ENCODE results near the gene CDC14B.

The CDC14B gene

GRCh38 chr9:96502539-96503373 lies 116.9 kb downstream of the CDC14B start:
- Histone ChIP-seq H2AFZ (ENCODE audit: low read depth, low read length, severe bottlenecking) (no peak overlapping the region), H3K4me3 (ENCODE audit: insufficient read depth, low read length, poor library complexity, severe bottlenecking) (no peak overlapping the region), H3K36me3 (ENCODE audit: low read length) (no peaks in the 10 kb centered on the region), H3K4me2 (ENCODE audit: low read depth, low read length, poor library complexity, severe bottlenecking) (no peak overlapping the region), H3K27ac (ENCODE audit: low read depth, low read length) (no peak overlapping the region), H3F3A (ENCODE audit: insufficient read depth) (no peaks in the 10 kb centered on the region), H3K79me2 (ENCODE audit: insufficient read depth, low read length) (no peaks in the 10 kb centered on the region), H3K27me3 (ENCODE audit: low read length) (no peaks in the 10 kb centered on the region), H3K9me2 (replicated peaks; ENCODE audit: insufficient read depth, low read length) (no peaks in the 10 kb centered on the region), H3K9me3 (ENCODE audit: insufficient read depth, low read length) (no peaks in the 10 kb centered on the region), H4K20me1 (ENCODE audit: low read depth, low read length) (no peaks in the 10 kb centered on the region), H3K9ac (ENCODE audit: low read length) (no peak overlapping the region)
- TF ChIP-seq, protein P1, sequence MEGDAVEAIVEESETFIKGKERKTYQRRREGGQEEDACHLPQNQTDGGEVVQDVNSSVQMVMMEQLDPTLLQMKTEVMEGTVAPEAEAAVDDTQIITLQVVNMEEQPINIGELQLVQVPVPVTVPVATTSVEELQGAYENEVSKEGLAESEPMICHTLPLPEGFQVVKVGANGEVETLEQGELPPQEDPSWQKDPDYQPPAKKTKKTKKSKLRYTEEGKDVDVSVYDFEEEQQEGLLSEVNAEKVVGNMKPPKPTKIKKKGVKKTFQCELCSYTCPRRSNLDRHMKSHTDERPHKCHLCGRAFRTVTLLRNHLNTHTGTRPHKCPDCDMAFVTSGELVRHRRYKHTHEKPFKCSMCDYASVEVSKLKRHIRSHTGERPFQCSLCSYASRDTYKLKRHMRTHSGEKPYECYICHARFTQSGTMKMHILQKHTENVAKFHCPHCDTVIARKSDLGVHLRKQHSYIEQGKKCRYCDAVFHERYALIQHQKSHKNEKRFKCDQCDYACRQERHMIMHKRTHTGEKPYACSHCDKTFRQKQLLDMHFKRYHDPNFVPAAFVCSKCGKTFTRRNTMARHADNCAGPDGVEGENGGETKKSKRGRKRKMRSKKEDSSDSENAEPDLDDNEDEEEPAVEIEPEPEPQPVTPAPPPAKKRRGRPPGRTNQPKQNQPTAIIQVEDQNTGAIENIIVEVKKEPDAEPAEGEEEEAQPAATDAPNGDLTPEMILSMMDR (IDR thresholded peaks at IDR 0.05; ENCODE audit: insufficient read depth, low read length, poor library complexity, severe bottlenecking), result no peak
- TF ChIP-seq EZH2phosphoT487 (conservative IDR thresholded peaks at IDR 0.05; ENCODE audit: low read length), result no peak

DNA sequence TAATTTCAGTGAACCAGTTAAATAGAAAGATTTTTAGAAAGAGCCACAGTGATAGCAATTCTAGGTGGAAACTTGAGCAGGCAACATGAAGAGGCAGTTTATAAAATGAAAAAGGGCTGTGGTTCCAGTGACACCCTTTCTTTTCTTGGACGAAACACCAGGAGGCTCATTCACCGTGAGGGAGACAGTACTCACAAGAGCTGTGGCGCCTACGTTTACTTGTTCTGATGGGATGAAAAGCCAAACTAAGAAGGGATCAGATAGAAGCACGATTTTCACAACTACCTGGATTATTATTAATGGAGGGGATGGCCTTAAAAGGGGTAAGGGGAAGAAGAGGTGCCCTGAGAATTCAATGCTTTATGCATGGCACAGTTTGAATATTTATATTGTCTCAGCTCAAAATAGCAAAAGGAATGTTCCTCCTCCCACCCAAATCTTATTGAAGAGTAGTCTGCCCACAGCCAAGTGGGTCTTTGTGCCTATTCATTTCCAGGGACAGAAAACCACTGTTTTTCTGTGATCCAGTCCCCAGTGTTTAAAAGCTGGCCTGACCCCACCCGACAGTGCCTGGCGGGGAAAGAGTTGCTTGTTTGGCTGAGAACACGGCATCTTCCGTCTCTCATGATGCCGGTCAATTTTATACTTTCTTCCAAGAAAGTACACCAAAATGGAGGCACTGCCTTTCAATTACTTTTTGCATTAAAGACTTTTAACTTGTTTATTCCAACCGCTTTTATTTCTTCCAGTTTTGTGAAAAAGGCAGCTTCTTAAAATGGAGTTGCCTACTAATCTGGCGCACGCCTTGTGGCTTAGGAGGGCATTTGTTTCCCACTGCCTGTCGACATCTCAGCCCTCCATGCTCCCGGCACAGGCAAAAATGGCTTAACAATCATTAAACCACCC lies 117.8 kb downstream of the CDC14B start:
- Histone ChIP-seq H3K9me2 (replicated peaks; ENCODE audit: insufficient read depth, low read length) (no peaks in the 10 kb centered on the region), H2AFZ (ENCODE audit: low read depth, low read length, severe bottlenecking) (no peak overlapping the region), H3K27ac (ENCODE audit: low read depth, low read length) (no peak overlapping the region)

GRCh38 chr9:96500696-96501632 lies 118.7 kb downstream of the CDC14B start:
- Histone ChIP-seq H3K9ac (ENCODE audit: low read length) (no peak overlapping the region), H3K4me3 (ENCODE audit: insufficient read depth, low read length, poor library complexity, severe bottlenecking) (no peak overlapping the region), H2AFZ (ENCODE audit: low read depth, low read length, severe bottlenecking) (no peak overlapping the region), H3K27me3 (ENCODE audit: low read length) (no peaks in the 10 kb centered on the region), H3K79me2 (ENCODE audit: insufficient read depth, low read length) (no peaks in the 10 kb centered on the region), H3K4me2 (ENCODE audit: low read depth, low read length, poor library complexity, severe bottlenecking) (no peak overlapping the region), H4K20me1 (ENCODE audit: low read depth, low read length) (no peaks in the 10 kb centered on the region), H3K27ac (ENCODE audit: low read depth, low read length) (no peak overlapping the region), H3K9me2 (replicated peaks; ENCODE audit: insufficient read depth, low read length) (no peaks in the 10 kb centered on the region), H3K9me3 (ENCODE audit: insufficient read depth, low read length) (no peaks in the 10 kb centered on the region), H3F3A (ENCODE audit: insufficient read depth) (no peaks in the 10 kb centered on the region), H3K36me3 (ENCODE audit: low read length) (no peaks in the 10 kb centered on the region)
- TF ChIP-seq EZH2phosphoT487 (conservative IDR thresholded peaks at IDR 0.05; ENCODE audit: low read length), result no peak
- TF ChIP-seq, protein P1 (IDR thresholded peaks at IDR 0.05; ENCODE audit: insufficient read depth, low read length, poor library complexity, severe bottlenecking), result no peak

More for the DNA sequence above, 117.8 kb downstream of the CDC14B start:
- H4K20me1 ChIP-seq (ENCODE audit: low read depth, low read length), result no peaks in the 10 kb centered on the region
- H3K36me3 ChIP-seq (ENCODE audit: low read length), result no peaks in the 10 kb centered on the region
- no peaks in the 10 kb centered on the region for H3F3A ChIP-seq (ENCODE audit: insufficient read depth)
- no peak overlapping the region for H3K4me3 ChIP-seq (ENCODE audit: insufficient read depth, low read length, poor library complexity, severe bottlenecking)
- H3K4me2 ChIP-seq (ENCODE audit: low read depth, low read length, poor library complexity, severe bottlenecking), result no peak overlapping the region
- H3K79me2 ChIP-seq (ENCODE audit: insufficient read depth, low read length), result no peaks in the 10 kb centered on the region
- H3K9me3 ChIP-seq (ENCODE audit: insufficient read depth, low read length), result no peaks in the 10 kb centered on the region
- H3K27me3 ChIP-seq (ENCODE audit: low read length), result no peaks in the 10 kb centered on the region
- no peak overlapping the region for H3K9ac ChIP-seq (ENCODE audit: low read length)
- TF ChIP-seq, protein P1 (IDR thresholded peaks at IDR 0.05; ENCODE audit: insufficient read depth, low read length, poor library complexity, severe bottlenecking), result no peak
- no peak for TF ChIP-seq EZH2phosphoT487 (conservative IDR thresholded peaks at IDR 0.05; ENCODE audit: low read length)
